GM23338 (cell line): Measurements from ENCODE around the gene GFRA1. TPM values are rescaled to one million over a fixed set of nuclear protein-coding genes. Genes with fewer than 3 reads are reported as not detected.

Experiments
- ATAC-seq: fragments of 200-7000 bp; cut with Tn5 transposase; 3 replicates; pipeline ENCODE4 v1.9.1; 2020
- DNase-seq: peaks from one replicate; pipeline ENCODE4 v3.0.0-alpha.2; 2015; ENCODE audit warnings: low spot score
- H2AFZ ChIP-seq: fragments of 200-600 bp; sonication (generic); 2 replicates; pipeline ENCODE4 v1.8.0; 2016; ENCODE audit warnings: antibody characterized with exemption, mild to moderate bottlenecking, moderate library complexity
- H3F3A ChIP-seq: fragments of 200-600 bp; sonication (generic); replicated peaks from 2 replicates; pipeline ENCODE4 v1.8.0; 2017; ENCODE audit warnings: antibody characterized with exemption, mixed run types, low read depth
- H3K27ac ChIP-seq: fragments of 200-600 bp; sonication (generic); 2 replicates; pipeline ENCODE4 v1.6.1; 2016; ENCODE audit warnings: low read depth
- H3K27me3 ChIP-seq: fragments of 200-600 bp; sonication (generic); 2 replicates; pipeline ENCODE4 v1.8.0; 2016; ENCODE audit warnings: mild to moderate bottlenecking, mixed run types, moderate library complexity; ENCODE audit not compliant: insufficient read depth
- H3K36me3 ChIP-seq: fragments of 200-600 bp; sonication (generic); 2 replicates; pipeline ENCODE4 v1.8.0; 2016; ENCODE audit warnings: mild to moderate bottlenecking; ENCODE audit not compliant: insufficient read depth
- H3K4me1 ChIP-seq: fragments of 200-600 bp; sonication (generic); 2 replicates; pipeline ENCODE4 v1.8.0; 2016; ENCODE audit warnings: mild to moderate bottlenecking, moderate library complexity; ENCODE audit not compliant: insufficient read depth
- H3K4me2 ChIP-seq: fragments of 200-600 bp; sonication (generic); 2 replicates; pipeline ENCODE4 v1.7.1; 2017; ENCODE audit warnings: mixed run types
- H3K4me3 ChIP-seq: fragments of 200-600 bp; sonication (generic); 2 replicates; pipeline ENCODE4 v1.6.1; 2016; ENCODE audit warnings: mixed run types
- H3K79me2 ChIP-seq: fragments of 200-600 bp; sonication (generic); replicated peaks from 2 replicates; pipeline ENCODE4 v1.8.0; 2017; ENCODE audit warnings: mild to moderate bottlenecking; ENCODE audit not compliant: insufficient read depth
- H3K9me2 ChIP-seq: fragments of 200-600 bp; sonication (generic); 2 replicates; pipeline ENCODE4 v1.8.0; 2017; ENCODE audit not compliant: insufficient read depth
- H4K20me1 ChIP-seq: fragments of 200-600 bp; sonication (generic); replicated peaks from 2 replicates; pipeline ENCODE4 v1.8.0; 2017; ENCODE audit warnings: mild to moderate bottlenecking; ENCODE audit not compliant: insufficient read depth
- H3K27ac Mint-ChIP-seq: 2 replicates; pipeline ENCODE4 v1.8.0; 2020; ENCODE audit warnings: inconsistent platforms, mild to moderate bottlenecking, moderate library complexity, mixed read lengths
- H3K27me3 Mint-ChIP-seq: 3 replicates; pipeline ENCODE4 v1.8.0; 2022; ENCODE audit warnings: low read depth, mild to moderate bottlenecking, moderate library complexity, mixed read lengths, inconsistent platforms; ENCODE audit not compliant: insufficient read depth, poor library complexity
- H3K36me3 Mint-ChIP-seq: 3 replicates; pipeline ENCODE4 v1.8.0; 2021; ENCODE audit warnings: low read depth, mild to moderate bottlenecking, inconsistent platforms, moderate library complexity, mixed read lengths
- H3K4me1 Mint-ChIP-seq: 3 replicates; pipeline ENCODE4 v1.8.0; 2020; ENCODE audit warnings: mild to moderate bottlenecking, inconsistent platforms, mixed read lengths
- H3K4me3 Mint-ChIP-seq: 3 replicates; pipeline ENCODE4 v1.8.0; 2021; ENCODE audit warnings: moderate library complexity, mild to moderate bottlenecking, inconsistent platforms, mixed read lengths
- H3K9me3 Mint-ChIP-seq: 3 replicates; pipeline ENCODE4 v1.8.0; 2020; ENCODE audit warnings: moderate library complexity, mild to moderate bottlenecking, inconsistent platforms, mixed read lengths
- CREB1 ChIP-seq: fragments of 250-450 bp; sonication (Bioruptor Pico); IDR thresholded peaks from 2 replicates; pipeline ENCODE4 v1.5.0; 2020; ENCODE audit warnings: low read depth, mild to moderate bottlenecking, moderate library complexity
- CTCF ChIP-seq, 2 experiments: fragments of 200-600 bp in 1 of 2; sonication (generic) in 1 of 2; conservative IDR thresholded peaks; 2 replicates each; pipeline versions ENCODE4 v1.5.1 to v1.6.1; 2016 to 2017; ENCODE audit warnings: antibody characterized with exemption in 2 of 2, low read depth in 2 of 2, mild to moderate bottlenecking in 2 of 2, moderate library complexity in 1 of 2
- EZH2 ChIP-seq: fragments of 200-600 bp; sonication (generic); IDR thresholded peaks from one replicate; pipeline ENCODE4 v1.8.0; 2017; ENCODE audit warnings: antibody characterized with exemption, mild to moderate bottlenecking, low read depth; ENCODE audit not compliant: unreplicated experiment
- STAT1 ChIP-seq: IDR thresholded peaks from one replicate; pipeline ENCODE4 v1.6.1; 2016; ENCODE audit warnings: antibody characterized with exemption; ENCODE audit not compliant: unreplicated experiment
- ZNF114 ChIP-seq: fragments of 250-450 bp; sonication (Bioruptor Pico); IDR thresholded peaks from 2 replicates; pipeline ENCODE4 v1.5.0; 2020; ENCODE audit warnings: mild to moderate bottlenecking, moderate library complexity
- ZNF331 ChIP-seq: fragments of 250-450 bp; sonication (Bioruptor Pico); IDR thresholded peaks from 2 replicates; pipeline ENCODE4 v1.5.0; 2020; ENCODE audit warnings: low read depth, mild to moderate bottlenecking, moderate library complexity
- ZNF462 ChIP-seq: fragments of 250-450 bp; sonication (Bioruptor Pico); IDR thresholded peaks from 2 replicates; pipeline ENCODE4 v1.5.0; 2020; ENCODE audit warnings: mild to moderate bottlenecking, moderate library complexity
- polyA plus RNA-seq: library from polyadenylated mRNA; unstranded; fragments of >200 nt; fragmentation: Nextera tagmentation; extraction: Ambion mirVana; gene quantifications from 2 replicates; pipeline ENCODE4 v1.2.1, GENCODE V29; 2016
- total RNA-seq: library from RNA; depleted of rRNA; stranded (reverse); fragments of >200 nt; shearing (Covaris generic); gene quantifications from 2 replicates; pipeline ENCODE4 v1.2.3, GENCODE V29; 2014

The GFRA1 gene
- total and polyA plus RNA-seq, 2 experiments from 2014 or later, result 1.4 to 2.8 TPM

DNA sequence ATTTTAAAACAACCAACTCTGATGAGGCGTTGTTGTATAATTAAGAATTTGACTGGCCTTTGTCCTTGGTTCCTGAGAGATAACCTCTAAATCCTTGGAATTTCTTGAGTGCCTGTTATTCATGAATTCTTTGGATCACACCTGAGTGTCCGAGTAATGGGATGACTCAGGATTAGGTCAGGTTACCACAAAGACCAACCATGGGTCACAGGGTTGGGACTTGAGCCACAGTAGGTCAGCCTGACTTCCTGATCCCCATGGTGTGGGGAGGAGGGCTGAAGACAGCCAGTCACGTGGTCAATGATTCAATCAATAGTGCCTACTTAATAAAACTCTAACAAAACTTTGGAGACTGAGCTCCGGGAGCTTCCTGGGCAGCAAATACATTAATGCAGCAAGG, 192.5 kb downstream of the GFRA1 start:
- TF ChIP-seq CREB1 (no peak), ZNF331 (CRISPR knock-in tag) (no peak), STAT1 (no peak), ZNF114 (no peak), EZH2 (no peak)
- H3K4me1 ChIP-seq, result no peaks in the 10 kb centered on the region
- H3K27me3 Mint-ChIP-seq, result no peaks in the 10 kb centered on the region
- H3K4me3 Mint-ChIP-seq, result no peak overlapping the region
- no peak overlapping the region for H2AFZ ChIP-seq
- ATAC-seq (peak; percentile 73), DNase-seq (peak; percentile 70)
- H3K4me1 Mint-ChIP-seq, result peaks cover 13% of the 10 kb centered on the region
- no peak overlapping the region for H3K27ac ChIP-seq
- H3K27me3 ChIP-seq, result no peaks in the 10 kb centered on the region
- no peaks in the 10 kb centered on the region for H4K20me1 ChIP-seq
- H3K79me2 ChIP-seq, result no peaks in the 10 kb centered on the region
- H3K27ac Mint-ChIP-seq, result peak overlapping the region; percentile 30
- H3K4me3 ChIP-seq, result no peak overlapping the region
- H3K9me3 Mint-ChIP-seq, result no peaks in the 10 kb centered on the region
- no peak overlapping the region for H3K4me2 ChIP-seq
- 0 out of 2 replicates have a peak, but pooled peaks cover 4% of the 10 kb centered on the region for H3K9me2 ChIP-seq
- H3F3A ChIP-seq, result no peaks in the 10 kb centered on the region
- H3K36me3 Mint-ChIP-seq, result peaks cover 2% of the 10 kb centered on the region; the same call in 1 of the 3 replicates
- H3K36me3 ChIP-seq, result no peaks in the 10 kb centered on the region

GRCh38 chr10:116079355-116079754, 193.7 kb downstream of the GFRA1 start:
- Mint-ChIP-seq H3K27me3 (no peaks in the 10 kb centered on the region), H3K4me3 (no peak overlapping the region), H3K27ac (no peak overlapping the region), H3K4me1 (peaks cover 13% of the 10 kb centered on the region), H3K36me3 (peaks cover 2% of the 10 kb centered on the region; the same call in 1 of the 3 replicates), H3K9me3 (no peaks in the 10 kb centered on the region)
- Histone ChIP-seq H3K4me2 (no peak overlapping the region), H3F3A (no peaks in the 10 kb centered on the region), H2AFZ (no peak overlapping the region), H3K9me2 (0 out of 2 replicates have a peak, but pooled peaks cover 4% of the 10 kb centered on the region), H3K27me3 (no peaks in the 10 kb centered on the region), H3K27ac (no peak overlapping the region), H3K4me3 (no peak overlapping the region), H3K79me2 (no peaks in the 10 kb centered on the region), H3K4me1 (no peaks in the 10 kb centered on the region), H3K36me3 (no peaks in the 10 kb centered on the region), H4K20me1 (no peaks in the 10 kb centered on the region)
- ATAC-seq, result no peak; the same call in 2 of the 3 replicates
- no peak for TF ChIP-seq STAT1
- no peak for TF ChIP-seq ZNF462 (CRISPR knock-in tag)
- peak; percentile 34 to 65; a peak in 3 of 4 replicates for TF ChIP-seq CTCF (conservative IDR thresholded peaks at IDR 0.05; ENCODE audit: low read depth in 2 of 2)
- TF ChIP-seq ZNF331 (CRISPR knock-in tag), result no peak
- peak; percentile 9 for DNase-seq
